HUES64 (cell line): ENCODE data around the gene IFNA8.
"Not testable (repeated sequence)": the region's sequence is repeated elsewhere in the genome, so short reads cannot be mapped to it uniquely, and the experiment has no call there.

Experiments used
- H3K27ac ChIP-seq: 2 replicates; pipeline ENCODE4 v1.7.0; 2013; ENCODE audit warnings: low read depth, low read length, inconsistent platforms
- H3K27me3 ChIP-seq: 2 replicates; pipeline ENCODE4 v1.6.1; 2013; ENCODE audit warnings: mild to moderate bottlenecking, low read length; ENCODE audit not compliant: insufficient read depth
- H3K36me3 ChIP-seq: 2 replicates; pipeline ENCODE4 v1.6.1; 2013; ENCODE audit warnings: mild to moderate bottlenecking, low read length; ENCODE audit not compliant: insufficient read depth
- H3K4me1 ChIP-seq: 2 replicates; pipeline ENCODE4 v1.6.1; 2013; ENCODE audit warnings: mild to moderate bottlenecking, low read length, moderate library complexity; ENCODE audit not compliant: insufficient read depth
- H3K4me3 ChIP-seq: 2 replicates; pipeline ENCODE4 v1.5.1; 2013; ENCODE audit warnings: mild to moderate bottlenecking, low read length, moderate library complexity
- H3K9ac ChIP-seq: 2 replicates; pipeline ENCODE4 v1.6.1; 2013; ENCODE audit warnings: mild to moderate bottlenecking, low read depth, low read length
- H3K9me3 ChIP-seq: 2 replicates; pipeline ENCODE4 v1.6.1; 2013; ENCODE audit warnings: low read depth, low read length; ENCODE audit not compliant: insufficient read depth
- WGBS: fragments of 150-250, 120-280 bp; methylation state at CpG from one replicate; pipeline ENCODE4 v1.1.7; 2013; ENCODE audit warnings: missing lambda C conversion rate; 5-methylcytosine and 5-hydroxymethylcytosine counted together

IFNA8 gene

DNA sequence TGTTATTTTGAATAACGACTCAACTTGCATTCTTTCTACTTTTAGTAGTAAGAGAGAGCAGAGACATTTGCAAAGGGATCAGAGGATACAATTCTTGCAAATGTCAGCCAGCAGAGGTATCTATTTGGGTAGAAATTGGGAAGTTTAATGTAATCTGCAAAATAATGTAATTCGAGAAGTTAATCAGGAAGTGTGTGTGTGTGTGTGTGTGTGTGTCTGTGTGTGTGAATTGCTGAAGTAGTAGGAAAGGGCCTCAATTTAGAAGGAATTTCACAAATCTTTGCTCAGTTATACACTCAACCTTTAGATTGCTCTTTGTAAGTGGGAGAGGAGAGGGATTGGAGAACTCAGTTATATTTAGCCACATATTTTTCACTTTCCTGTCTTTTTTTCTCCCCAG lies 20.3 kb downstream of the IFNA8 start:
- Histone ChIP-seq H3K4me3 (no peak overlapping the region), H3K36me3 (no peaks in the 10 kb centered on the region), H3K9me3 (no peaks in the 10 kb centered on the region), H3K27me3 (no peaks in the 10 kb centered on the region), H3K4me1 (peaks cover 13% of the 10 kb centered on the region), H3K9ac (no peak overlapping the region), H3K27ac (no peak overlapping the region)
- WGBS = 95% methylated on average over 2 of the region's 2 CpGs

DNA sequence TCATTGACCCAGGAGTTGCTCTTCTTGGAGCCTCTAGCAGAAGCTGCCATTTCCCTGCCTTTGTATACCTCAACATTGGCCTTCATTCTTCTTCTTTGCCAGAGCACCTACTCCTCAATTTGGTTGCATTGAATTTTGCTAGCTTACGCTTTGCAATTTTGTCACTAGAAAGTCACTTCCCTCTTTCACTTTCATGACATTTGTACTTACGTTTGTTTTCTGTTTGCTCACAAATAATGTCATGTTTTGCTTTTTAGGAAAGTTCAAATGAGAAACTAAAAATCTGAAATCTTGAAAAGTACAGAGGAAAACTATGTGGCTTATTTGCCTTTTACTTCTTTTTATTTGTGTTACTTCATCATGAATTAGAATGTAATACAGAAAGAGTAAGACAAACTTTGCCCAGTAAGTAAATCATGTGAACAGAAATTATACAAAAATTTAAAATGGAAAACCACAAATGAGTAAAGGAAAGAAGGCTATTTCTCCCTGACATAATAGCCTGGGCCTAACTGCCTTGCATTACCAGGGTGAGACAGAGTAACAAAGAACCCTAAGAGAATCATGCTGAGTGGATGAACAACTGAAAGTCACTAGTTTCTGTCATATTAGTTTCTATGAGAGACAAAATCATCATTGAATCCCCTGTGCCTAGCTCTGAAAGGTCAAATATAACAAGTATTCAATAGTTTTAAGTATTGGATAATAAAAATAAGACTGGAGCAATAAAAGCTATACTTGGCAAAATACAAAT lies 23.9 kb downstream of the IFNA8 start:
- no peaks in the 10 kb centered on the region for H3K36me3 ChIP-seq
- peaks cover 13% of the 10 kb centered on the region for H3K4me1 ChIP-seq
- H3K4me3 ChIP-seq = no peak overlapping the region
- H3K9me3 ChIP-seq = no peaks in the 10 kb centered on the region
- H3K27me3 ChIP-seq = no peaks in the 10 kb centered on the region
- 82% methylated on average over 2 of the region's 2 CpGs for WGBS
- H3K27ac ChIP-seq = no peak overlapping the region
- no peak overlapping the region for H3K9ac ChIP-seq

DNA sequence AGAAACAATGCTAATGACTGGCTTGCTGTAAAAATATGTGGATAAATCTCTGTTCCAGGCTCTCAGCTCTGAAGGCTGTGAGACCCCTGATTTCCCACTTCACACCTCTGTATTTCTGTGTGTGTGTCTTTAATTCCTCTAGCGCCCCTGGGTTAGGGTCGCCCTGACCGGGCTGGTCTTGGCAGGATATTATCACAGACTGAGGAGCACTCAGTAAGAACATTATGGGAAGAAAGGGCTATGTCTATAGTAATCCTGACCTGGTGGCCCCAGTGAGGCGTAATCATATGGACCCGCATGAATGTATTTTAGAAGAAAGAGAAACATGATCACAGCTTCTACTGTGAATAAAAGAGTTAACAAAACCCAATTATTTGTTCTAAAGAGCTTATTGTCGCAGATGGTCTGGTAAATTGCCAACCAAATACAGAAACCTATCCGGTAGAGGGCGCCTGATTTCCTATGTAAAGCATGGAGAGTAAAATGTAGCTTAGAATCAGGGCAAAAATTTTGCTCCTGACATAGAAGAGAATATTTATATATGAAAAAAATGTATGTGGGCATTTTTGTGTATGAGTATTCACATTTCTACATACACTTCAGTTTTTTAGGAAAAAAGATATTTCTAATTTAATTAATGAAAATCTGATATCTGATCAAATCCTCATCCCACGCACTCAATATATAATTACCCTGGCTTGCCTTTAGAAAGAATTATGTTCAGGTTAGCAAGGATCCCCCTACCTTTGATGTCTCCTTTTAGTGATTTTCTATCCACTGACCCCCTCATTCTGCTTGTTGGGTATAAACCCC lies 25.5 kb downstream of the IFNA8 start:
- H3K9me3 ChIP-seq = no peaks in the 10 kb centered on the region
- 63% methylated on average over 9 of the region's 9 CpGs for WGBS
- peaks cover 3% of the 10 kb centered on the region for H3K4me1 ChIP-seq

DNA sequence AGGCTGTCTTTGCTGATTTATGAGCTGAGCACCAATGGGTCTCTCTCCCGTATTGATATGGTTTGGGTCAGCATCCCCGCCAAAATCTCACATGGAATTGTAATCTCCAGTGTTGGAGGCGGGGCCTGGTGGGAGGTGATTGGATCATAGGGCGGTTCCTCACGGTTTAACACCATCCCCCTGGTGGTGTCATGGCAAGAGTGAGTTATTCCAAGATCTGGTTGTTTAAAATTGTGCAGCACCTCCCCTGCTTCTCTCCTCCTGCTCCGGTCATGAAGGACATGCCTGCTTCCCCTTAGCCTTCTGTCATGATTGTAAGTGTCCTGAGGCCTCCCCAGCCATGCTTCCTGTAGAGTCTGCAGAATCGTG lies 26.1 kb downstream of the IFNA8 start:
- not testable (repeated sequence) for H3K9me3 ChIP-seq, H3K27ac ChIP-seq, H3K4me1 ChIP-seq, H3K27me3 ChIP-seq, H3K36me3 ChIP-seq, H3K9ac ChIP-seq, H3K4me3 ChIP-seq
- WGBS = 93% methylated on average over 4 of the region's 7 CpGs

More for the DNA sequence above, 25.5 kb downstream of the IFNA8 start:
- Histone ChIP-seq H3K27me3 (no peaks in the 10 kb centered on the region), H3K27ac (no peak overlapping the region), H3K4me3 (no peak overlapping the region), H3K9ac (no peak overlapping the region), H3K36me3 (no peaks in the 10 kb centered on the region)

DNA sequence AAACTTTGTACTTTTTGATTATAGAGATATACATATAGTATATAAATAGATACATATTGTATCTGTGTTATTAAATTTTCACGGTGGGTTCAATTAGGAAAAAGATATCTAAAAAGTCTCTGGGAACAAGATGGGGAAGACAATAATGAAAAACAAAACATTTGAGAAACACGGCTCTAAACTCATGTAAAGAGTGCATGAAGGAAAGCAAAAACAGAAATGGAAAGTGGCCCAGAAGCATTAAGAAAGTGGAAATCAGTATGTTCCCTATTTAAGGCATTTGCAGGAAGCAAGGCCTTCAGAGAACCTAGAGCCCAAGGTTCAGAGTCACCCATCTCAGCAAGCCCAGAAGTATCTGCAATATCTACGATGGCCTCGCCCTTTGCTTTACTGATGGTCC lies 31.2 kb downstream of the IFNA8 start, which contains the start of gene IFNA1:
Gene IFNA1, plus strand, starts transcription at position 301 of the 400 bp plus-strand sequence. Its CDS starts 69 bp downstream, at position 370.
- 93% methylated on average over 4 of the region's 4 CpGs for WGBS
- H3K27me3 ChIP-seq = no peaks in the 10 kb centered on the region
- no peak within 1 kb of the TSS for H3K4me3 ChIP-seq
- H3K36me3 ChIP-seq = no peaks in the 10 kb centered on the region
- H3K4me1 ChIP-seq = no peaks in the 10 kb centered on the region
- H3K9me3 ChIP-seq = no peaks in the 10 kb centered on the region
- H3K9ac ChIP-seq = no peak within 1 kb of the TSS
- H3K27ac ChIP-seq = no peak within 1 kb of the TSS

DNA sequence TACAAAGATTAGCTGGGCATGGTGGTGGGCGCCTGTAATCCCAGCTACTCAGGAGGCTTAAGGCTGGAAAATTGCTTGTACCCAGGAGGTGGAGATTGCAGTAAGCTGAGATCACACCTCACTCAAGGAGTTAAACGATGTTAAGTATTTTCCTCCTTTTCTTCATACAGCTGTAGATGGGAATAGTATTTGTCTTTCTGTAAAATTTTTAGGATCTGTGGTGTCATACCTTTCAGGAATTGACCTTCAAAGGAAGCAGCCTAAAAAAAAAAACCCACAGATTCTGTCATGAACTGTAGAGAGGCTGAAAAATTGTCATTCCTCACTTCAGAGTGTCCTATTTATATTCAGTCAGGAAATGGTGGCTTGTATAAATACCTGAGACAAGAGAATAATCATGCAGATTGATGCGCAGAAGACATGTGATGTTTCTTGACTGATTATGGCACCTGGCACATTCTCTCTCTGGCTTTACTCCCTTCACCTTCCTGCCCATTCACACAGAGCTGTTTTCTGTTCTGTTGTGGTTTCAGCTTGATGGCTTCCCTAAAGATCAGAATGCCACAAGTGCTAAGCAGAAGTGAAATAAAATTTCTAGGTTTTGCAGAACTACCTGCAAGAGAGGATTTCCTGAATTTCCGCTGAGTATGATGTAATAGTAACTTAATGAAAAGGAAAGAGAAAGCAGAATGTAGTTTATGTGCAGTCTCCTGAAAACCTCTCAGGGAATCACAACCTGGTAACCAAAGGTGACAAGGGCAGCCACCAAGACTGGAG lies 35.1 kb downstream of the IFNA8 start:
- no peaks in the 10 kb centered on the region for H3K9me3 ChIP-seq
- no peaks in the 10 kb centered on the region for H3K27me3 ChIP-seq
- no peaks in the 10 kb centered on the region for H3K4me1 ChIP-seq
- 96% methylated on average over 3 of the region's 4 CpGs for WGBS
- H3K4me3 ChIP-seq = no peak overlapping the region
- H3K36me3 ChIP-seq = no peaks in the 10 kb centered on the region
- no peak overlapping the region for H3K27ac ChIP-seq
- H3K9ac ChIP-seq = no peak overlapping the region

DNA sequence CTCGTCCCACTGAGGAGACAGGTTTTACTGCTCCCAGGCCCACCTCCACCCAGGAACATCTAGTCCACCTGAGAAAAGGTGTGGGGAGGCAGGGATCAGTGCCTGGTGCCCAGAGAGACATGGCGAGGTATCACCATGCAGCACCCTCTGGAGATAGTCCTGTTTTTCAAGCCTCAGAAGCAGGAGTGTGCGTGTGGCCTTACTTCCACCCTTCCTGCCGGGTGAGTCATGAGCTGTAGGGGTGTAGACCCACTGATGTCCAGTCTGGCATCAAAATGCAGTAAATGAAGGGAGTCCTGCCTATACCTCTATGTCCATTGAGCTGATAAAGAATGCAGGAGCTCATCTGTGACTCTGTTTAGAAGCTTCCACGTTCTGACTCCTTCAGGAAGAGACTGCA lies 40.4 kb downstream of the IFNA8 start:
- not testable (repeated sequence) for H3K36me3 ChIP-seq, H3K27ac ChIP-seq, H3K27me3 ChIP-seq, H3K4me3 ChIP-seq, H3K9ac ChIP-seq, H3K9me3 ChIP-seq, H3K4me1 ChIP-seq
- WGBS = 92% methylated on average over 5 of the region's 5 CpGs

DNA sequence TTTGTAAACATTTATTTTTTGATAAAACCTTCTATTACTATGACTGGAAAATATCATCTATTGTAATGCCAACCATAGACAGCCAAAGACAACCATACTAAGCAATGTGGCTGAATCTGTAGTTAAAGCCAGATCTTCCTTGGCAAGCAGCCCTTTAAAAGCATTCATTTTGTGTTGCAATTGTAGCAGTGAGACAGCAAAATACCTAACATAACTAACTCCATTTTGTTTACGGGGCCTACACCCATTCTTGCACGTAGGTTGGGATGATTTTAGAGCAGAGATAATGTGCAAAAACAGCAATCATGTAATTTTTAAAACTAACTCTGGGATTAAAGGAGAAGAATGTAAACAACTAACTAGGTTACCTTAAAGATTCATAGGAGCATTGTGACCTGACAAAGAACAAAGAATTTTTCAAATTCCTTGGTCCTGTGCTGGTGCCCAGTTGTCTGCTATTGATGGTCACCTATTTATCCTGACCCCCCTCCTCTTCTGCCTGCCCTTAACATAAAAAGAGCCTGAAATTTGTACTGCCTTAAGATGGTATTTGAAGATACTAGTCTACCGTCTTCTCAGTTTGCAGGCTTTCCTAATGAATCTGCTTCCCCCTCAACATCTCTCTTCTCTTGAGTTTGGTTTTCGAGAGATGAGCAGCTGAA lies 41.9 kb downstream of the IFNA8 start:
- 0 out of 2 replicates have a peak, but pooled peaks cover 3% of the 10 kb centered on the region for H3K4me1 ChIP-seq
- H3K4me3 ChIP-seq = no peak overlapping the region
- WGBS = 88% methylated on average over 2 of the region's 4 CpGs
- H3K27ac ChIP-seq = no peak overlapping the region
- no peaks in the 10 kb centered on the region for H3K27me3 ChIP-seq
- no peaks in the 10 kb centered on the region for H3K36me3 ChIP-seq
- no peaks in the 10 kb centered on the region for H3K9me3 ChIP-seq
- H3K9ac ChIP-seq = no peak overlapping the region

DNA sequence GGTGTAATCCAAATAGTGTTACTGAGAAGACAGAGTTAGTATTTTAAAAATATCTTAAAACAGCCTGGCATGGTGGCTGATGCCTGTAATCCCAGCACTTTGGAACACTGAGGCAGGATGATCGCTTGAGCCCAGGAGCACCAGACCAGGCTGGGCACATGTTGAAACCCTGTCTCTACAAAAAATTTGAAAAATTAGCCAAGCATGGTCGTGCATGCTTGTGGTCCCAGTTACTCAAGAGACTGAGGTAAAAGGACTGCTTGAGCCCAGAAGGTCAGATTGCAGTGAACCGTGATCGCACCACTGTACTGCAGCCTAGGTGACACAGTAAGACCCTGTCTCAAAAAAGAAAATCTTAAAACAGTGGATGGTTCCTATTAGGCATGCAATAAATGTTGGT lies 43.8 kb downstream of the IFNA8 start:
- Histone ChIP-seq H3K4me1 (0 out of 2 replicates have a peak, but pooled peaks cover 3% of the 10 kb centered on the region), H3K27ac (no peak overlapping the region), H3K9me3 (no peaks in the 10 kb centered on the region), H3K27me3 (no peaks in the 10 kb centered on the region), H3K4me3 (no peak overlapping the region), H3K36me3 (no peaks in the 10 kb centered on the region), H3K9ac (no peak overlapping the region)
- 89% methylated on average over 4 of the region's 4 CpGs for whole genome bisulfite sequencing

DNA sequence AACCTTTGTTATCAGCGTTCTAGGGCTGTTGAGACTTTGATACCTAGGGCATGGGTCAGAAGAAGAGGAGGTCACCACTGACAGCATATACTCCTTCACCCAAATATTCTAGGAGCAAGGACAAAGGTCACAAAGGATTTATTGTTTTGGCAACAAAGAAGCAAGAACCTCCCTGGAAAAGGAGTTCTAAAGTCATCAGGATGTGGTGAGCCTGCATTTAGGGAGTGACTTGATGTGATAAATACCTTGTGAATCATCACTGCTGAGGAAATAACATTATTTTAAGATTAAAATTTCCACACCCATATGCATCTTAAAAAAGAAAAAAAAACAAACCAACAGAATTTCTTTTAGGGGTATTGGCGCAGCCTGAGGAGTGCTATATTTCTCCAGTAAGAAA lies 45.2 kb downstream of the IFNA8 start:
- Histone ChIP-seq H3K9me3 (no peaks in the 10 kb centered on the region), H3K9ac (no peak overlapping the region), H3K27me3 (no peaks in the 10 kb centered on the region), H3K4me3 (no peak overlapping the region), H3K4me1 (0 out of 2 replicates have a peak, but pooled peaks cover 3% of the 10 kb centered on the region), H3K27ac (no peak overlapping the region), H3K36me3 (no peaks in the 10 kb centered on the region)
- WGBS = 100% methylated on average over 1 of the region's 2 CpGs
